Daoy (cell line): ENCODE data around the gene CCDC50. TPM values are rescaled to one million over a fixed set of nuclear protein-coding genes. Genes with fewer than 3 reads are reported as not detected.

ENCODE experiments used
- DNase-seq: peaks from one replicate; pipeline ENCODE4 v3.0.0-alpha.2; 2015; ENCODE audit warnings: low read depth
- total RNA-seq: library from RNA; depleted of rRNA; stranded (reverse); fragments of >200 nt; shearing (Covaris generic); gene quantifications from 2 replicates; pipeline ENCODE4 v1.2.3, GENCODE V29; 2014

Gene CCDC50
- total RNA-seq, 1 experiment from 2014 or later: 151 TPM

- DNase-seq: no peak
Measured at GRCh38 chr3:191378142-191378812, 49.1 kb downstream of the CCDC50 start.

GRCh38 chr3:191379446-191379845 lies 50.3 kb downstream of the CCDC50 start:
- no peak for DNase-seq

- DNase-seq: no peak
Measured at GRCh38 chr3:191380001-191380400, 50.8 kb downstream of the CCDC50 start.

DNA sequence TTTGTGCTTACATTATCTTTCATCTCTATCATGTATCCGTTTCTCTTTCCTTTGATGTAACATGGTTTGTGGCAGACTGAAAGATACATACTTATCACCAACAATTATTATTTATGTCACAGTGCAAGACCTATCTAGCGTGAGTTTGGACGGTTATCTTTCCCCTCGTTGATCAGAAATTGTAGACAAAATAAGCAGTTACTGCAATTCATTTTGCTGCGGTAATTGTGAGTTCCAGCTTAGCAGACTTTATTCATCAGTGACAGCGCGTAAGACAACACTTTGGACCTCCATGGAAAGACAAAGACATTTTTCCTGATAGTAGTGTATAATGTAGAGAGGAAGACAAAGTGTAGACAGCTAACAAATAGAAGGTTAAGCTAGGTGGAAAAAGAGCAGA lies 52.1 kb downstream of the CCDC50 start:
- no peak for DNase-seq

GRCh38 chr3:191382661-191383060 lies 53.5 kb downstream of the CCDC50 start:
- no peak for DNase-seq

- DNase-seq: no peak
Measured at GRCh38 chr3:191383124-191383523, 53.9 kb downstream of the CCDC50 start.

GRCh38 chr3:191385101-191385500 lies 55.9 kb downstream of the CCDC50 start:
- DNase-seq: no peak

DNA sequence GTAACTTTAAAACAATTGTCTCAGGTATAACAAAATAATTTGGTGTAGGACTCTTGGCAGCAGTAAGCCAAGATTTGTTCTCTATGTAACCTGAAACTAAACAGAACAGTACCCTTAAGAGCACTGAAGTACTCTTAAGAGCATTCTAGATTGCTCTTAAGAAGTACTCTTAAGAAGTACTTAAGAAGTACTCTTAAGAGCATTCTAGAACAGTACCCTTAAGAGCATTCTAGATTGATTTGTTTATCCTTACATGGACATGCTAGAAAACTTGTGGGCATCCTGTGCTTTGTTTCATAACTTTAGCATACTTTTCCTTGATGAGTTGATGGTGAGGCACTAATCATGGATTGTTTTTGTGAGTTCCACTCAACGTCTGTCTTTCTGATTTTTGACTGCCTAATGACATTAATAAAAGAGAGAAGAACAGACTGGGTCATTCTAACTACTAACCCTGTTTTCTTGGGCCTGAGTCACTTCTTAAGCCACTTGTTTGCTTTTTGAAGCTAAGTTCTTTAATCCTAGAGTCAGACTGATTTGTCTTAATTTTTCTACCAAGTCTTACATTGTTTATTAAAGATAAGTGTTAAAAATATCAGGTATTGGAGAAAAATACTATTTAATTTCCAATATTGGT lies 58.4 kb downstream of the CCDC50 start:
- DNase-seq: no peak

- DNase-seq: no peak
Measured at GRCh38 chr3:191388823-191389222, 59.6 kb downstream of the CCDC50 start.

- DNase-seq: no peak
Measured at GRCh38 chr3:191390580-191390979, 61.4 kb downstream of the CCDC50 start.

DNA sequence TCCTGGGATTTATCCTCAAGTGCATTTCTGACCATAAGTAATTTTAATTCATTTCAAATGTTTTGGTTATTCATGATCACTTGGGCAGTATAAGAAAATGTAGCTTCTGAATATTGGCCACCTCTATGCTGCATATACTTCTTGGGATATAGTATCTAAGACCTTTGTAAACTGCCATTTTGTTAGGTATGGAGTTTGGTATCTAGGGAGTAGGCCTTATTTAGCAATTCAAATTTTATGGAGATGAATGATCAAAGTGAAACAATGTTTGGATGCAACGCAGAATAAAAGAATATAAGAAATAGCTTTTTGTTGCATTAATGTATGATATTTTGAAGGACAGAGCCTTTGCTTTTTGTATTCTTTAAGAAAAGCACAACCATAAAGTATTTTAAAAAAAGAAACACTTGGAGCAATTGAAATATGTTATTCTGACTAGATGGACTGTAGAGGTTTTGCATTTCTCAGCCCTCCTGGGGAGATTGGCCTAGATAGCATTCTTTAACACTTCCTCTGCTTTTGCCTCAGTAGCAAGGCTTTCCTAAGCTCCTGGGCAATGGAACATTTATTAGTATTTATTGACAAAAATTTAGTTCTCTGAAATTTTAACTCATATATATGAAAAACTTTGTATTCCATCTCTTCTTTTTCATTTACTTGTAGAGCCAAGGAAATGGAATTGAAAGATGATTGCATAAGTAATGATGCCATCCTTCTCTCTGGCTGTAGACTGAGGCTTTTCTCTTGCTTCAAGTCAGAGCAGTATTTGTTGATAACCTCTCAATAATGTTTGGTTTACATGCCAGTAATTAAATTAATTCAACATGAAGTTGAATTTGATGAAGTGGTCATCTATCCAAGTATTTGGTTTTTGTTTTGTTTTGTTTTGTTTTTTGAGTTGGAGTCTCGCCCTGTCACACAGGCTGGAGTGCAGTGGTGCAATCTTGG lies 62.9 kb downstream of the CCDC50 start:
- no peak for DNase-seq

- DNase-seq: no peak
Measured at GRCh38 chr3:191393146-191393545, 64.0 kb downstream of the CCDC50 start.

GRCh38 chr3:191397771-191398170 lies 68.6 kb downstream of the CCDC50 start:
- DNase-seq: no peak

DNA sequence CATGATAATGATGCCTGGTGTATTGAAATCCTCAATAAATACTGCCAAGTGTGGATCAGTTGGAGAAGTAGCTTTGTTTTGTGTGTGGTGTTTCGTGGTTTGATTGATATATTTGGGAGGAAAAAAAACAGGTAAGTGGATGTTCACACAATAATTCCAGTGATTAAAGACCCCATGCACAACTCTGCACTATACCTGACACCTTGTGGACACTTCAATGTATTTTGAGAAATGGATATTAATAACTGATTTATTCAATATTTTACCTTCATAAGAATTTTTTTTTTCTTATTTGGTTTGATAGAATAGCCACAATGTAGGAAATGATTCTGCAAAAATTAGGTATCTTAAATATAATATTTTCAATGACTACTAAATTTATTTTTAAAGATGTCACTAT lies 69.4 kb downstream of the CCDC50 start:
- no peak for DNase-seq

- no peak for DNase-seq
Measured at GRCh38 chr3:191399918-191400317, 70.7 kb downstream of the CCDC50 start.

DNA sequence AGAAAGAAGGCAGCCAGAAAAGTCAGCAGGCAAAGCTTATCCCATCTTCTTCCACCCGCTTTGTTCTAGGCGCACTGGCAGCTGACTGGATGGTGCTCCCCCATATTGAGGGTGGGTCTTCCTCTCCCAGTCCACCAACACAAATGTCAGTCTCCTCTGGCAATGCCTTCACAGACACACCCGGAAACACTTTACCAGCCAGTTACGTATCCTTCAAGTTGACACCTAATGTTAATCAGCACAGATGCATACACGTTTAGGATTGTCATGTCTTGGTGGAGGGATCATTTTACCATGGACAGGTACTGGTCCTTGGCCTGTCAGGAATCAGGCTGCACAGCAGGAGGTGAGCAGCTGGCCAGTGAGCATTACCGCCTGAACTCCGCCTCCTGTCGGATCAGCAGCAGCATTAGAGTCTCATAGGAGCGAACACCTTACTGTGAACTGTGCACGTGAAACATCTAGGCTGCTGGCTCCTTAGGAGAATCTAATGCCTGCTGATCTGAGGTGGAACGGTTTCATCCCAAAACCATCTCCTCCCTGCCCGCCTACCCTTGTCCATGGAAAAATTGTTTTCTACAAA lies 72.7 kb downstream of the CCDC50 start:
- no peak for DNase-seq

- DNase-seq: no peak
Measured at GRCh38 chr3:191409791-191410359, 80.7 kb downstream of the CCDC50 start.

DNA sequence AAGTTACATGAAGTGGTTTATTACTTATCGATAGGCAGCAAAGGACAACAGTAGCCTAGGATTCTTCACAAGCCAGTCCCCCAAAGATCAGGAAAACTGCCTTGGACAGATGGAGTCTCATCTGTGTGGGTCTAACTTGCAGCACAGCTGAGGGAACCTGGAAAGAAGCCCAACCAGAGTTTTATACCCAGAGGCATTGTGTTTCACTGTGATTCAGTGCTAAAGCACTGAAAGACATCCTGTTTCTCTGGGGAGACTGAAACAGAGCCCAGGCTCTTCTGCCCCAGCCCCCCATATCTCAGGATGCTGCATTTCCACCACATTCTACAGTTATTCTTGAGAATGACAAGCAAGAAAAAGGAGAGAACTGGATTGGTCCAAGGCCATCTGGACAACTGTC lies 83.6 kb downstream of the CCDC50 start:
- peak; percentile 83 for DNase-seq

- no peak for DNase-seq
Measured at GRCh38 chr3:191414286-191414685, 85.1 kb downstream of the CCDC50 start.

DNA sequence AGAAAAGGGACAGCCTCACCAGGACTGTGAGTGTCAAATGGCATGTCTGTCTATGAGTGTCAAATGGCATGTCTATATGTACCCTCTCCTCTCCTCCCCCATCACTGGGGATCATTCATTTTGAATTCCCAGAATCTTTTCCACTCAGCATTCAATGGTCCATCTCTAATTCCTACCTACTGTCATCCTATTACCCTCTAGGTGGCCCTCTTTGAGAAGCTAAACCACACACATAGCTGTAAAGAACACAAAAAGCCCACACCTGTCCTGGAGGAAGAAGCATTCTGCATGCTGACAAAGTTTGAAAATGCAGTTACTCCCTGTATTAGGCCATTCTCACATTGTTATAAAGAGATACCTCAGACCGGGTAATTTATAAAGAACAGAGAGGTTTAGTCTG lies 85.5 kb downstream of the CCDC50 start:
- no peak for DNase-seq

- DNase-seq: no peak
Measured at GRCh38 chr3:191415566-191415965, 86.4 kb downstream of the CCDC50 start.

DNA sequence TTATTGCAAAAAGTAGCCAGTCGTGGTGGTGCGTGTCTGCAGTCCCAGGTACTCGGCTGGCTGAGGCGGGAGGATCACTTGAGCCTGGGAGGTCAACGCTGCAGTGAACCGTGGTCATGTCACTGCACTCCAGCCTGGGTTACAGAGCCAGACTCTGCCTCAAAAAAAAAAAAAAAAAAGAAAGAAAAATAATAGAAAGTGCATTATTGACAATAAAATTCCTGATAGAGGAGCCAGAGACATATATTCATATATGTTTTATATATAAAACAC lies 88.2 kb downstream of the CCDC50 start:
- no peak for DNase-seq
